AG09319 (cell line): ENCODE measurements around the gene ERC2.

ENCODE experiments used
- DNase-seq: peaks from one replicate; pipeline ENCODE4 v3.0.0-alpha.2; 2010; ENCODE audit warnings: low read depth; ENCODE audit errors: extremely low read depth
- CTCF ChIP-seq: IDR thresholded peaks from 2 replicates; pipeline ENCODE4 v1.5.1; 2011; ENCODE audit warnings: low read depth, mild to moderate bottlenecking, inconsistent platforms, low read length, moderate library complexity

The ERC2 gene

GRCh38 chr3:56291244-56291680, 177.0 kb downstream of the ERC2 start:
- DNase-seq = no peak

GRCh38 chr3:56290374-56290773, 177.9 kb downstream of the ERC2 start:
- no peak for DNase-seq
- no peak for TF ChIP-seq CTCF

More at GRCh38 chr3:56291244-56291680, 177.0 kb downstream of the ERC2 start:
- no peak for TF ChIP-seq CTCF

GRCh38 chr3:56288258-56288657, 180.0 kb downstream of the ERC2 start:
- DNase-seq = no peak
- TF ChIP-seq CTCF = no peak

GRCh38 chr3:56282341-56282740, 185.9 kb downstream of the ERC2 start:
- TF ChIP-seq CTCF = no peak
- no peak for DNase-seq

GRCh38 chr3:56277236-56277635, 191.0 kb downstream of the ERC2 start:
- TF ChIP-seq CTCF = no peak

GRCh38 chr3:56275120-56275519, 193.1 kb downstream of the ERC2 start:
- no peak for DNase-seq
- no peak for TF ChIP-seq CTCF

More at GRCh38 chr3:56277236-56277635, 191.0 kb downstream of the ERC2 start:
- DNase-seq = no peak

GRCh38 chr3:56269755-56270535, 198.3 kb downstream of the ERC2 start:
- DNase-seq = no peak
- TF ChIP-seq CTCF = no peak
